ENCODE results near the gene COPZ2. TPM values are rescaled to one million over a fixed set of nuclear protein-coding genes. Genes with fewer than 3 reads are reported as not detected.
A peak's percentile ranks its signal among the peaks of the same experiment; 100 is the strongest.

COPZ2 gene
- total and polyA plus RNA-seq, 9 of the 15 experiments (the other 6 are each of a cell fraction or from before 2014, with no cell fraction given): 0.22 to 0.49 TPM; not detected in 7

DNA sequence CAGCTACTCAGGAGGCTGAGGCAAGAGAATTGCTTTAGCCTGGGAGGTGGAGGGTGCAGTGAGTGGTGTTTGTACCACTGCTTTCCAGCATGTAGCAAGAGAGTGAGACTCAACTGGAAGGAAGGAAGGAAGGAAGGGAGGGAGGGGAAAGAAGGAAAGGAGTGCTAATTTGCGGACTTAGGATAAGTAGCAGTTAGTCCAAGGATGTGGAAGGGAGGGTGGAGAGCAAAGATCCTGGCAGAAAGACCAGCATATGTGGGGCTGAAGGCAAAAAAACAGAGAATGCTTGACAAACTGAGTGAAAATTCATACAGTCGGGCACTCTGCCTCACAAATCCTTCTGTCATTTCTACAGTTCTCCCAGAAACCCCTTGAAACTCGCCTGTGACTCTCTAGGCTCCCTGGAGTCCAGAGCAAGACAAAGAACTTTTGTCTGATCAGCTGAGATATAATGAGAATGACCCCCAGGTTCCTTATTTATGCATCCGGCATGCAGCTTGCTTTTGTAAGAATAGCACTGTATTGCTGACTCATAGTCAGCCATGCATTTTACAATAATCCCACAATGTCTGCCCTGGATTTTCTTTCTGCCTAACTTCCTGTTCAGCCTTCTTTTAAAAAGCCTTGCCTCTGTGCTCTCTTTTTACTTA, 35.2 kb downstream of the COPZ2 start (continued):
- TF ChIP-seq, protein P1, sequence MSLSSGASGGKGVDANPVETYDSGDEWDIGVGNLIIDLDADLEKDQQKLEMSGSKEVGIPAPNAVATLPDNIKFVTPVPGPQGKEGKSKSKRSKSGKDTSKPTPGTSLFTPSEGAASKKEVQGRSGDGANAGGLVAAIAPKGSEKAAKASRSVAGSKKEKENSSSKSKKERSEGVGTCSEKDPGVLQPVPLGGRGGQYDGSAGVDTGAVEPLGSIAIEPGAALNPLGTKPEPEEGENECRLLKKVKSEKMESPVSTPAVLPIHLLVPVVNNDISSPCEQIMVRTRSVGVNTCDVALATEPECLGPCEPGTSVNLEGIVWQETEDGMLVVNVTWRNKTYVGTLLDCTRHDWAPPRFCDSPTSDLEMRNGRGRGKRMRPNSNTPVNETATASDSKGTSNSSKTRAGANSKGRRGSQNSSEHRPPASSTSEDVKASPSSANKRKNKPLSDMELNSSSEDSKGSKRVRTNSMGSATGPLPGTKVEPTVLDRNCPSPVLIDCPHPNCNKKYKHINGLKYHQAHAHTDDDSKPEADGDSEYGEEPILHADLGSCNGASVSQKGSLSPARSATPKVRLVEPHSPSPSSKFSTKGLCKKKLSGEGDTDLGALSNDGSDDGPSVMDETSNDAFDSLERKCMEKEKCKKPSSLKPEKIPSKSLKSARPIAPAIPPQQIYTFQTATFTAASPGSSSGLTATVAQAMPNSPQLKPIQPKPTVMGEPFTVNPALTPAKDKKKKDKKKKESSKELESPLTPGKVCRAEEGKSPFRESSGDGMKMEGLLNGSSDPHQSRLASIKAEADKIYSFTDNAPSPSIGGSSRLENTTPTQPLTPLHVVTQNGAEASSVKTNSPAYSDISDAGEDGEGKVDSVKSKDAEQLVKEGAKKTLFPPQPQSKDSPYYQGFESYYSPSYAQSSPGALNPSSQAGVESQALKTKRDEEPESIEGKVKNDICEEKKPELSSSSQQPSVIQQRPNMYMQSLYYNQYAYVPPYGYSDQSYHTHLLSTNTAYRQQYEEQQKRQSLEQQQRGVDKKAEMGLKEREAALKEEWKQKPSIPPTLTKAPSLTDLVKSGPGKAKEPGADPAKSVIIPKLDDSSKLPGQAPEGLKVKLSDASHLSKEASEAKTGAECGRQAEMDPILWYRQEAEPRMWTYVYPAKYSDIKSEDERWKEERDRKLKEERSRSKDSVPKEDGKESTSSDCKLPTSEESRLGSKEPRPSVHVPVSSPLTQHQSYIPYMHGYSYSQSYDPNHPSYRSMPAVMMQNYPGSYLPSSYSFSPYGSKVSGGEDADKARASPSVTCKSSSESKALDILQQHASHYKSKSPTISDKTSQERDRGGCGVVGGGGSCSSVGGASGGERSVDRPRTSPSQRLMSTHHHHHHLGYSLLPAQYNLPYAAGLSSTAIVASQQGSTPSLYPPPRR (CRISPR knock-in tag; IDR thresholded peaks at IDR 0.05; ENCODE audit: borderline replicate concordance): no peak
- TF ChIP-seq WHSC1 (IDR thresholded peaks at IDR 0.05; ENCODE audit: low read length): no peak
- no peak for TF ChIP-seq ATF1 (CRISPR knock-in tag; IDR thresholded peaks at IDR 0.05)
- TF ChIP-seq ATF1 (tag; IDR thresholded peaks at IDR 0.05): no peak
- TF ChIP-seq, protein P2, sequence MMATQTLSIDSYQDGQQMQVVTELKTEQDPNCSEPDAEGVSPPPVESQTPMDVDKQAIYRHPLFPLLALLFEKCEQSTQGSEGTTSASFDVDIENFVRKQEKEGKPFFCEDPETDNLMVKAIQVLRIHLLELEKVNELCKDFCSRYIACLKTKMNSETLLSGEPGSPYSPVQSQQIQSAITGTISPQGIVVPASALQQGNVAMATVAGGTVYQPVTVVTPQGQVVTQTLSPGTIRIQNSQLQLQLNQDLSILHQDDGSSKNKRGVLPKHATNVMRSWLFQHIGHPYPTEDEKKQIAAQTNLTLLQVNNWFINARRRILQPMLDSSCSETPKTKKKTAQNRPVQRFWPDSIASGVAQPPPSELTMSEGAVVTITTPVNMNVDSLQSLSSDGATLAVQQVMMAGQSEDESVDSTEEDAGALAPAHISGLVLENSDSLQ (IDR thresholded peaks at IDR 0.05): 0 out of 2 replicates have a peak, but pooled peaks have one; percentile 4
- no peak for TF ChIP-seq DDX20 (tag; IDR thresholded peaks at IDR 0.05; ENCODE audit: low read depth)
- TF ChIP-seq, protein P3, sequence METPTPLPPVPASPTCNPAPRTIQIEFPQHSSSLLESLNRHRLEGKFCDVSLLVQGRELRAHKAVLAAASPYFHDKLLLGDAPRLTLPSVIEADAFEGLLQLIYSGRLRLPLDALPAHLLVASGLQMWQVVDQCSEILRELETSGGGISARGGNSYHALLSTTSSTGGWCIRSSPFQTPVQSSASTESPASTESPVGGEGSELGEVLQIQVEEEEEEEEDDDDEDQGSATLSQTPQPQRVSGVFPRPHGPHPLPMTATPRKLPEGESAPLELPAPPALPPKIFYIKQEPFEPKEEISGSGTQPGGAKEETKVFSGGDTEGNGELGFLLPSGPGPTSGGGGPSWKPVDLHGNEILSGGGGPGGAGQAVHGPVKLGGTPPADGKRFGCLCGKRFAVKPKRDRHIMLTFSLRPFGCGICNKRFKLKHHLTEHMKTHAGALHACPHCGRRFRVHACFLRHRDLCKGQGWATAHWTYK (CRISPR knock-in tag; IDR thresholded peaks at IDR 0.05): no peak
- peak; percentile 50; the same call in 1 of the 2 replicates for TF ChIP-seq ARID1B (IDR thresholded peaks at IDR 0.05)
- TF ChIP-seq SMARCE1 (IDR thresholded peaks at IDR 0.05): peak; percentile 61; the same call in 1 of the 2 replicates
- TF ChIP-seq CBX3 (IDR thresholded peaks at IDR 0.05; ENCODE audit: borderline replicate concordance in 1 of 2, low read length in 2 of 2): peak in 1 of 2 experiments; percentile 29; a peak in 1 of 3 replicates
- TF ChIP-seq, protein P4, sequence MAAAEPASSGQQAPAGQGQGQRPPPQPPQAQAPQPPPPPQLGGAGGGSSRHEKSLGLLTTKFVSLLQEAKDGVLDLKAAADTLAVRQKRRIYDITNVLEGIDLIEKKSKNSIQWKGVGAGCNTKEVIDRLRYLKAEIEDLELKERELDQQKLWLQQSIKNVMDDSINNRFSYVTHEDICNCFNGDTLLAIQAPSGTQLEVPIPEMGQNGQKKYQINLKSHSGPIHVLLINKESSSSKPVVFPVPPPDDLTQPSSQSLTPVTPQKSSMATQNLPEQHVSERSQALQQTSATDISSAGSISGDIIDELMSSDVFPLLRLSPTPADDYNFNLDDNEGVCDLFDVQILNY (CRISPR knock-in tag; IDR thresholded peaks at IDR 0.05): no peak
- no peak for TF ChIP-seq SAFB (IDR thresholded peaks at IDR 0.05; ENCODE audit: borderline replicate concordance, low read depth, low read length)
- TF ChIP-seq MYC (IDR thresholded peaks at IDR 0.05; ENCODE audit: low read depth, low read length): 0 out of 2 replicates have a peak, but pooled peaks have one; percentile 23
- 0 out of 2 replicates have a peak, but pooled peaks have one; percentile 7 for TF ChIP-seq MYC (CRISPR knock-in tag; IDR thresholded peaks at IDR 0.05; ENCODE audit: borderline replicate concordance, low read depth)
- no peak for TF ChIP-seq KLF16 (IDR thresholded peaks at IDR 0.05)

Measured in K562 (cell line).